K562 (cell line): Measurements from ENCODE around the gene RSAD1. TPM values are rescaled to one million over a fixed set of nuclear protein-coding genes. Genes with fewer than 3 reads are reported as not detected.

Experiments
- ATAC-seq: fragments of 200-7000 bp; cut with Tn5 transposase; 3 replicates; pipeline ENCODE4 v1.9.1; 2020; ENCODE audit warnings: moderate library complexity
- BruUV-seq: library from RNA; stranded (reverse); fragments of 400-500 nt; replicated peaks from 2 replicates; lab custom pipeline; 2021; lab: Mats Ljungman, UMichigan
- CTCF ChIA-PET: fragments of 300-600 bp; formaldehyde crosslinking; extraction: SDS; loops from one replicate; lab custom pipeline; 2021; ENCODE audit warnings: low intra/inter-chr PET ratio; lab: Yijun Ruan, JAX
- POLR2A ChIA-PET: fragments of 300-600, 350-650 bp; sonication (Branson Sonifier 250); formaldehyde crosslinking; extraction: SDS; loops from one replicate; lab custom pipeline; 2021; ENCODE audit warnings: antibody characterized with exemption, inconsistent platforms; lab: Yijun Ruan, JAX
- DNase-seq, 4 experiments: peaks; one replicate each; pipeline versions ENCODE4 v3.0.0 to v3.0.0-alpha.2; 2011 to 2018; ENCODE audit warnings: low spot score in 3 of 4, mixed read lengths in 3 of 4; ENCODE audit errors: extremely low read depth in 1 of 4
- FAIRE-seq: peaks from 2 replicates; lab custom pipeline; 2011; peaks lifted over from hg19 to GRCh38; lab: Jason Lieb, UNC
- H2AFZ ChIP-seq: 2 replicates; pipeline ENCODE4 v1.6.0; 2011; ENCODE audit warnings: low read depth, low read length, control low read depth, inconsistent platforms
- H3K27ac ChIP-seq: fragments of 200-600 bp; 3 replicates; pipeline ENCODE4 v1.8.0; 2011; ENCODE audit warnings: low read depth, mild to moderate bottlenecking, control low read depth, inconsistent platforms, low read length, moderate library complexity, mixed read lengths; ENCODE audit errors: extremely low read depth
- H3K27me3 ChIP-seq, 2 experiments: fragments of 300-600 bp in 1 of 2; 2 replicates in 1 of 2; 3 replicates in 1 of 2; pipeline versions ENCODE4 v1.6.0 to v1.8.0; 2011; ENCODE audit warnings: inconsistent platforms in 2 of 2, low read length in 2 of 2, mild to moderate bottlenecking in 1 of 2, mixed read lengths in 1 of 2, moderate library complexity in 1 of 2; ENCODE audit not compliant: control insufficient read depth in 2 of 2, insufficient read depth in 2 of 2
- H3K36me3 ChIP-seq: fragments of 300-600 bp; 3 replicates; pipeline ENCODE4 v1.8.0; 2011; ENCODE audit warnings: mild to moderate bottlenecking, low read length, inconsistent platforms; ENCODE audit not compliant: control insufficient read depth, insufficient read depth
- H3K4me1 ChIP-seq, 2 experiments: fragments of 200-600 bp in 1 of 2; replicated peaks in 1 of 2; 2 replicates in 1 of 2; 3 replicates in 1 of 2; pipeline versions ENCODE4 v1.5.1 to v1.8.0; 2011; ENCODE audit warnings: inconsistent platforms in 2 of 2, low read length in 2 of 2, mild to moderate bottlenecking in 1 of 2, mixed read lengths in 1 of 2, moderate library complexity in 1 of 2; ENCODE audit not compliant: control insufficient read depth in 2 of 2, insufficient read depth in 2 of 2
- H3K4me2 ChIP-seq: 2 replicates; pipeline ENCODE4 v1.6.1; 2011; ENCODE audit warnings: low read length, control low read depth, inconsistent platforms, mixed read lengths; ENCODE audit not compliant: insufficient read depth
- H3K4me3 ChIP-seq: fragments of 200-600 bp; sonication (generic), shearing (Covaris generic); 2 replicates; pipeline ENCODE4 v1.5.1; 2016; ENCODE audit warnings: control low read depth, inconsistent platforms
- H3K79me2 ChIP-seq: fragments of 200-600 bp; 3 replicates; pipeline ENCODE4 v1.8.0; 2011; ENCODE audit warnings: low read length, inconsistent platforms; ENCODE audit not compliant: control insufficient read depth, insufficient read depth
- H3K9ac ChIP-seq, 2 experiments: 2 replicates each; pipeline versions ENCODE4 v1.6.0 to v1.6.1; 2011; ENCODE audit warnings: low read depth in 2 of 2, low read length in 2 of 2, control low read depth in 1 of 2, inconsistent platforms in 1 of 2, mild to moderate bottlenecking in 1 of 2, mixed read lengths in 1 of 2; ENCODE audit not compliant: insufficient read depth in 1 of 2
- H3K9me1 ChIP-seq: one replicate; pipeline ENCODE4 v1.6.0; 2011; ENCODE audit warnings: inconsistent platforms, mild to moderate bottlenecking, low read length, moderate library complexity; ENCODE audit not compliant: control insufficient read depth, insufficient read depth
- H3K9me3 ChIP-seq: replicated peaks from 2 replicates; pipeline ENCODE4 v1.5.1; 2011; ENCODE audit warnings: low read depth, low read length, inconsistent platforms; ENCODE audit not compliant: control insufficient read depth, insufficient read depth
- H4K20me1 ChIP-seq: replicated peaks from 2 replicates; pipeline ENCODE4 v1.6.1; 2011; ENCODE audit warnings: low read length, inconsistent platforms, mixed read lengths; ENCODE audit not compliant: control insufficient read depth, insufficient read depth
- CXXC5 ChIP-seq: fragments of 250-450 bp; sonication (Bioruptor Pico); IDR thresholded peaks from 2 replicates; pipeline ENCODE4 v1.8.0; 2022; ENCODE audit warnings: inconsistent platforms, mild to moderate bottlenecking, moderate library complexity
- ELK3 ChIP-seq: fragments of 450-650 bp; formaldehyde crosslinking; IDR thresholded peaks from 2 replicates; pipeline ENCODE4 v1.4.0; 2020; ENCODE audit warnings: mild to moderate bottlenecking
- EP300 ChIP-seq: IDR thresholded peaks from 2 replicates; pipeline ENCODE4 v1.6.1; 2012; ENCODE audit warnings: low read length, improper control_type of control experiment
- HDGF ChIP-seq: fragments of 450-650 bp; IDR thresholded peaks from 2 replicates; pipeline ENCODE4 v1.6.1; 2016
- MAX ChIP-seq: sonication (generic); formaldehyde crosslinking; IDR thresholded peaks from 2 replicates; pipeline ENCODE4 v1.9.0; 2022; ENCODE audit warnings: mild to moderate bottlenecking, missing genetic modification reagents
- SAFB ChIP-seq: fragments of 200-400 bp; formaldehyde crosslinking; IDR thresholded peaks from 2 replicates; pipeline ENCODE4 v1.6.1; 2017; ENCODE audit warnings: low read depth, low read length, borderline replicate concordance
- WGBS: fragments of 100-300 bp; shearing (Covaris generic); methylation state at CpG from one replicate; pipeline ENCODE4 v1.1.6; 2016; ENCODE audit warnings: low coverage, mixed read lengths; ENCODE audit not compliant: insufficient coverage; ENCODE audit errors: missing lambda C conversion rate; 5-methylcytosine and 5-hydroxymethylcytosine counted together
- in situ Hi-C: fragments of 300-500 bp; cut with MboI; formaldehyde crosslinking; loops from 4 replicates; pipeline ENCODE4 v1.15.0; 2018; ENCODE audit warnings: inconsistent platforms, mixed read lengths
- intact Hi-C: fragments of 100-400 bp; cut with micrococcal nuclease; formaldehyde crosslinking; loops from 2 replicates; pipeline ENCODE4 v1.14.2; 2022
- polyA plus RNA-seq, 8 experiments: library from polyadenylated mRNA; depleted of rRNA in 4 of 8; stranded (reverse) in 5 of 8; unstranded in 3 of 8; fragments of >200 nt; fragmentation: Nextera tagmentation in 2 of 8; fragmentation: Illumina TruSeq in 1 of 8; extraction: Ambion mirVana in 2 of 8; extraction: Trizol in 1 of 8; gene quantifications; 2 replicates each; pipeline versions ENCODE4 v1.2.1 to v1.2.3, GENCODE V29; 2011 to 2014; ENCODE audit warnings: inconsistent platforms in 1 of 8, missing spikeins in 1 of 8
- total RNA-seq, 7 experiments: library from RNA; depleted of rRNA in 6 of 7; stranded (reverse); fragments of >200 nt in 6 of 7; fragmentation: Illumina TruSeq in 2 of 7; extraction: Trizol in 2 of 7; gene quantifications; 2 replicates each; pipeline versions ENCODE4 v1.2.1 to v1.2.3, GENCODE V29; 2011 to 2021; ENCODE audit warnings: low replicate concordance in 1 of 7

RSAD1 gene
- total and polyA plus RNA-seq, 9 of the 15 experiments (the other 6 are each of a cell fraction or from before 2014, with no cell fraction given), result 4.5 to 42.5 (median 26.8) TPM

GRCh38 chr17:50517011-50517410 lies 38.4 kb downstream of the RSAD1 start:
- Histone ChIP-seq H3K4me3 (no peak overlapping the region), H2AFZ (no peak overlapping the region), H3K36me3 (no peaks in the 10 kb centered on the region), H3K9me3 (no peaks in the 10 kb centered on the region), H4K20me1 (no peaks in the 10 kb centered on the region), H3K4me1 (no peaks in the 10 kb centered on the region), H3K9ac (no peak overlapping the region), H3K79me2 (no peaks in the 10 kb centered on the region), H3K4me2 (no peak overlapping the region), H3K27me3 (peaks cover 12 to 31% of the 10 kb centered on the region in 2 experiments; a peak in 3 of 5 replicates), H3K9me1 (no peaks in the 10 kb centered on the region), H3K27ac (no peak overlapping the region)
- WGBS, result 18% methylated on average over 4 of the region's 4 CpGs
- POLR2A ChIA-PET, result interaction anchor here (1.0 kb wide), 1 partner anchor 15 kb away, joined by 3 read pairs; no protein-coding TSS in a partner anchor
- no TSS peak for BruUV-seq
- no peak for TF ChIP-seq CXXC5
- TF ChIP-seq EP300, result no peak
- no peak for TF ChIP-seq HDGF
- no peak for TF ChIP-seq ELK3
- no peak for TF ChIP-seq SAFB
- no peak for TF ChIP-seq MAX (CRISPR knock-in tag)
- ATAC-seq (no peak), DNase-seq (no peak), FAIRE-seq (no peak)
- in situ Hi-C loops (no loop called here), intact Hi-C loops (no loop called here)
- CTCF ChIA-PET, result no interaction called here
